ENCODE results near the gene PHLPP1.
A peak's percentile ranks its signal among the peaks of the same experiment; 100 is the strongest.
"Not testable (repeated sequence)": the region's sequence is repeated elsewhere in the genome, so short reads cannot be mapped to it uniquely, and the experiment has no call there.

PHLPP1 gene

DNA sequence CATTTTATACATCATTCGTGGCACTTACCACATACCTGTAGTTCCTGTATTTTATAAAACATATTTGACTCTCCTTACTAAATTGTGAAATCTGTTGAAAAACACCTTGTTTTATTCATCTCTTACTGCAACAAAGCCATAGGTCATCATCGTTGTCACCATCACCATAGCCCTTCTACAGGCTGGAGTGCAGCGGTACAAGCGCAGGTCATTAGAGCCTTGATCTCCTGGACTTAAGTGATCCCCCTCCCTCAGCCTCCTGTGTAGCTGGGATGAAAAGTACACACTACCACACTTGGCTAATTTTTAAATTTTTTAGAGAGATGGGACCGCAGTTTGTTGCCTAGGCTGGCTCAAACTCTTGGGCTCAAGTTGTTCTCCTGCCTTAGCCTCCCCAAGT, 184.2 kb downstream of the PHLPP1 start:
- no peak for DNase-seq

DNA sequence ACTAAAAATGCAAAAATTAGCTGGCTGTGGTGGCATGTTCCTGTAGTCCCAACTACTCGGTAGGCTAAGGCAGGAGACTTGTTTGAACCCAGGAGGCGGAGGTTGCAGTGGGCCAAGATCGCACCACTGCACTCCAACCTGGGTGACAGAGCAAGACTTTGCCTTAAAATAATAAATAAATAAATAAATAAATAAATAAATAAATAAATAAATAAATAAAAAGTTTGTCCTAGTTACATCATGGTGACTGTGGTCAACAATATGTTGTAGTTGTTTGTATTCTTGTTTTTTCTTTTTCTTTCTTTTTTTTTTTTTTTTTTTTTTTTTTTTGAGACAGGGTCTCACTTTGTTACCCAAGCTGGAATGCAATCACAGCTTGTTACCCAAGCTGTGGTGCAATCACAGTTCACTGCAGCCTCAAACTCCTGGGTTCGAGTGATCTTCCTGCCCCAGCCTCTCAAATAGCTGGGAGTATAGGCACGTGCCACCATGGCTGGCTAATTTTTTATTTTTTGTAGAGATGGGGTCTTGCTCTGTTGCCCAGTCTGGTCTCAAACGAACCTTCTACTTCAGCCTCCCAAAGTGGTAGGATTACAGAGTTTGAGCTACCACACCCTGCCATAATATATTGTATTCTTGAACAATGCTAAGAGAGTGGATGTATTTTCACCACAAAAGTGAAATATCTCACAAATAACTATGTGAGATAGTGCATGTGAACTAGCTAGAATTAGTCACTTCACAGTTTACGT, 185.0 kb downstream of the PHLPP1 start:
- no peak for DNase-seq

DNA sequence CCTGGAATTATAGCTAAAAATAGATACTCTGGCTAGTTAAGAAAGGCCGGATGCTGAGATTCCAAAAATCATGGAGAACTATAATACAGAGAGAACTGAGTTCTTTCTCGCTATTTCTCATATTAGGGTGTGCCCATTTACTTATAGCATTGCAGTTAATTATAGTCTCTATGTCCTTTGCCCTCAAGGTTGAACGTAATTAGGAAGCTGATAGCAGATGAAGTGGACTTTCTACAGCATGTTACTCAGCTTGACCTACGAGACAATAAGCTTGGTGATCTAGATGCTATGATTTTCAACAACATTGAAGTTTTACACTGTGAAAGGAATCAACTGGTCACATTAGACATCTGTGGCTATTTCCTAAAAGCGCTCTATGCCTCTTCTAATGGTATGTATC, 187.4 kb downstream of the PHLPP1 start:
- DNase-seq, result peak in 1 of 3 experiments; percentile 60

DNA sequence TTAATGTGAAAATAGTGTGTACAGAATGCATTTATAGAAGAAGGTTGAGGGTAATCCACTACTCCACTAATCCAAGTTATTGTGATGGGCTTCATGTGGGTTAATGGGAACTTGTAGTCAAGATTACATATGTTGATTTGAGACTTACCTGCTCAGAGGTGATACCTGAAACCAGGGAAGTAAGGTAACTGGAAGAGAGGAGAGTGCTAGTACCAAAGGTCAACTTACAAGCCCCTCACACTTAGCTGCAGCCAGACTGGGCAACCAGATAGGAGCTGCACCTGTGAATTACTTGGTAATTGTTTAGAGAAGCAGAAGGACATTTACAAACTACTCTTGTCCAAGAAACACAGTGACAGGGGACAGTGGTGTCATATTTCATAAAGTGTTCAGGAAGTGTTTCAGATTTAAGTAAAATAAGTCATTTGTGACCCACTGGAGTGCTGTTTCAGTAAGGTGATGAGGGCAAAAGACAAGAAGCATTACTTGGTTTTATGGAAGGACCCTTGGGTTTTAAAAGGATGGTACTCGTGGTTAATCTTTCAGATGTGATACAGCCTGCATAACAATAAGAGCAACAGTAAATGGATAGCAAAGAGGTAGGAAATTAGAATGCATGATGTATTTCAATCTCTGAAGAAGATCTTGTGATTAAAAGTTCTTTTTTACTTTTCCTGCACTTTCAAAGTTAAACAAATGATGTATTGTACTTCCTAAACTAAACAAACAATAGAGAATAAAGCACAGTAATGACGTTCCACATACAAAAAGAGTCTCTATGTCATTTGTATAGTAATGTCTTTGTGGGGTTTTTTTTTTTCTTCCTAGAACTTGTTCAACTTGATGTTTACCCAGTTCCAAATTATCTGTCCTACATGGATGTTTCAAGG, 189.3 kb downstream of the PHLPP1 start:
- peak in 2 of 3 experiments; percentile 18 to 35 for DNase-seq

DNA sequence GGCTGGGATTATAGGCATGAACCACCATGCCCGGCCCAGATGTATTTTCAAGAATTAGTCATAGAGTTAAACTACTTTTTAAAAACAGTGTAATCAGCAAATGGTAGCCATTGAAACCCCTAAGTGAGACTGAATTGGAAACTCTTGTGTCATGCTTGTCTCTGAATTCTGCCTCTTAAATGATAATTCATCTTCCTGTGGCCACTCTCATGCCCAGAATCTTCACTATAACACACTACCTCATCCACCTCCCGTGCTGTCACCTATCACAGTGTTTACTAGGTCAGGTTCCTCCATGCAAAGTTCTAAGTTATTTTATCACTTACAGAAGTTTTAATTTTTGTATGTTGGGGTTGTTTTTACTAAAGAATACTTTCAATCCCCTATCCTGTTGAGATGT, 197.5 kb downstream of the PHLPP1 start:
- no peak for DNase-seq

DNA sequence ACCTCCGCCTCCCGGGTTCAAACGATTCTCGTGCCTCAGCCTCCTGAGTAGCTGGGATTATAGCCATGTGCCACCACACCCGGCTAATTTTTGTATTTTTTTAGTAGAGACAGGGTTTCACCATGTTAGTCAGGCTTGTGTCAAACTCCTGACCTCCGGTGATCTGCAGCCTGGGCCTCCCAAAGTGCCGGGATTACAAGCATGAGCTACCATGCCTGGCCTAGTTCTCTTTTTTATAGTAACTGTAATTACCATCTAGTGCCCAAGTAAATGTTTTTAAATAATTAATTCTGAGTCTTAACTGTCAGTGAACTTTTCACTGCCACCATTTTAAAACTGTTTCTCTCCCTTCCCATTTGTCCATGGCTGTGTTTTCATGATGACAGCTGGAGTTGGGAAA, 198.5 kb downstream of the PHLPP1 start:
- not testable (repeated sequence) for DNase-seq

DNA sequence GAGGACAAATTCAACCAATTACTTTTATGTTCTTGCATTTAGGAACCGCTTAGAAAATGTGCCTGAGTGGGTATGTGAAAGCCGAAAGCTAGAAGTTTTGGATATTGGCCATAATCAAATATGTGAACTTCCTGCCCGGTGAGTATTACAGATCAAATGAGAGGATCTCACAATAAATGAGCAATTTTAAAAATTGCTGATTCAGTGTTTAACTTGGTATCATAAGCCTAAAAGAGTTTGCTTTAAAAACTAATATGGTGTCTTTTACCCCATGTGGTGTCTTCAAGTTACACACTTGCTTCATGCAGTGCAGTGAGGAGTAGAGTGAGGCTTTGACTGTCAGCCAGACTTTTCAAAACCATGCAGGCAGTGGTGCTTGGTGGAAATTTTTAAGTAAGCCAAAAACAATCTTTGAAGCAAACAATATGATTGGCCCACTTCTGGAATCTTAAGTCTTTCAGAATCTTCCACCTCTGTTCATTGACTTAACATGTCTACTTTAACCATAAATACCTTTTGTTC, 199.6 kb downstream of the PHLPP1 start:
- DNase-seq, result no peak

DNA sequence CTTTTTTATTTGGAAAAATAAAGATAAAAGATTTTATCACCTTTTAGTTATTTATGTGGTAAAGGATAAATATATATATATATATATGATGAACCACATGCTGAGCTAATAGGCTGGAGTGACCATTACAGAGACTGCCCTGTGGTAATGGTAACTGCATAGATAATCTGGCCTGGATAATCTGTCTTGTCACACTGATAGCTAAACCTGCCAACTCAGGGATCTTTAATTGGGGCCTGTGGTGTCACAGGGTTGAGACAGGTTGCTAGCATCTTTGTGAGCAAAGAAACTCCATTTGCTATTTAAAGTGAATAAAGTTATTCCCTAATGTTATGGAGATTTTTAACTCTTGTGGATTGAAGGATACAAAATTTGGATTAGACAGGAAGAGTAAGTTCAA, 203.0 kb downstream of the PHLPP1 start:
- peak in 1 of 3 experiments; percentile 29 for DNase-seq

DNA sequence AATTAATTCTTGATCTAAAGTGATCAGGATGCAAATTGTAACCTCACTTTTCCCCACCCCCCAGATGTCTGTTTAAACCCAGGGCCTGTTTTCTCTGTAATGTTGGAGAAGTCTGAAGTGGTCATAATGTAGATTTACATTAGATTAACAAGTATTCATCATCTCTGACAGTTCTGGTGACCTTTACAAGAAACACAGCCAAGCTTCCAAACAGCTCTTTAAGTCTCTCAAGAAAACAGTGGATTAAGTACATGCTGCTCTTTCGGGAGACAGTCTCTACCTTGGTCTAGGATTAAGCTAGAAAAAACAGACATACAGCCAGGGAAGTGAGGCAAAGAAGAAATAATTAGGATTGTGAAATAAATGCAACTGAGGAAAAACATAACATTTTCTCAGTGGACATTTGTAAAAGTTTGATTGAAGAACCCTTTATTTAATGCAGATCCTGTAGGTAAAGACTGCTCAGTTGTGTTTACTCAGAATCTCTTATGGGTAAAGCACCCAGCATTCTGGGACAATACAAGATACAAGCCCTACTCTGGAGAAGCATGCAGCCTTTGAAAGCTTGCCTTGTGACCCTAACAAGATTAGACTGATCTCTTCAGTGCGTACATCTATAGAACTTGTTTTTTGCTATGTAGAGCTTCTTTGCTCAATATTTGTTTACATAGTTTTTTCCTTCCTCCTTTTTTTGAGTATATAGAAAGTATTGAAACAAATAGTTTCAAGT, 203.9 kb downstream of the PHLPP1 start:
- peak in 1 of 3 experiments; percentile 32 for DNase-seq

DNA sequence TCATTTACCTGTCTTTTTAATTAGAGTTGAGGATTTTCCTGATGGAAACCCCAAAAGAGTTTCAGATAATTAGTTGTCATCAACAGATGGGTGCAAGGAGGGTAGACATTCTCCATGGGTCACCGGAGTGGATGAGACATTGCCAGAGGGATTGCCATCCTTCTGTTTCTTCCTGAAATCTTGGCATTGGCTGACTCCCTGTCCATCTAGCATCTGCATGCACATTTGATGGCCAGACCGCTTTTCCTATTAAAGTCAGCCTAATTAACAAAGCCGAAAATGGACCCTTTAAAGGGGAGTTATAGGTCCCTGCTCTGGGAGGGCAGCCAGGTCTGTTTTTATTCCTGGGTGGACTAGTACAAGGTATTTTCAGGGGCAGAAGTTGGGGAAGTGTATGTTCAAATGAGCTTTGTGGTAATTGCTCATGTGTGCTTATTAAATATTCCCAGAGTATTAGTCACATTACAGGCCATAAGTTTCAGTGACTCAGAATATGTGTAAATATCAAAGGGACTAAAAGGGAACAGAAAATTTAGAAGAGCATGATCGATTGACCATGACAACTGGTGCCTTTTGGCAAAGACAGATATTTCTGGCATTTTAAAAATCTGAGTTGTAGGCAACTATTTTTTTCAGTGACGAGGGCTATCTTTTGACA, 209.8 kb downstream of the PHLPP1 start:
- no peak for DNase-seq

DNA sequence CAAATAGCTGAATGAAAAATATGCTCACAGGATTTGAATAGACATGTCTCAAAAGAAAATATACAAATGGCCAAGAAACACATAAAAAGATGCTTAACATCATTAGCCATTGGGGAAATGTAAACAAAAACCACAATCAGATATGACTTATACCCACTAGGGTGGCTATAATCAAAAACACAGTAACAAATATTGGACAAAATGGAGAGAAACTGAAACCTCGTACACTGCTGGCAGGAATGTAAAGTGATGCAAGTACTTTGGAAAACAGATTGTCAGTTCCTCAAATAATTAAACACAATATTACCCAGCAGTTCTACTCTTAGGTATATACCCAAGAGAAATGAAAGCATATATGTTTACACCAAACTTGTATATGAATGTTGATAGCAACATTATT, 213.0 kb downstream of the PHLPP1 start:
- DNase-seq, result no peak

DNA sequence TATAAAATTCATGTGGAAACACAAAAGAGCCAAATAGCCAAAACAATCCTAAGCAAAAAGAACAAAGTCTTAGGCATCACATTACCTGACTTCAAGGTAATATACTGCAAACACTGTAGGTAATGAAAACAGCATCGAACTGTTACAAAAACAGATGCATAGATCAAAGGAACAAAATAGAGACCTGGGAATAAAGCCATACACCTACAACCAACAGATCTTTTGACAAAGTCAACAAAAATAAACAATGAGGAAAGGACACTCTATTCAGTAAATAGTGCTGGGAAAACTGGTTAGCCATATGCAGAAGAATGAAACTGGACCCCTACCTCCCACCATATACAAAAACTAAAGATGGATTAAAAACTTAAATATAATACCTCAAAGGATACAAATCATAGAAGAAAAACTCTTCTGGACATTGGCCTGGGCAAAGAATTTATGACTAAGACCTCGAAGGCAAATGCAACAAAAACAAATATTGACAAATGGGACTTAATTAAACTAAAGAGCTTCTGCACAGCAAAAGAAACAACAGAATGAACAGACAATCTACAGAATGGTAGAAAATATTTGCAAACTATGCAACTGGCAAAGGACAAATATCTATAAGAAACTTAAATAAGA, 218.0 kb downstream of the PHLPP1 start:
- no peak for DNase-seq

DNA sequence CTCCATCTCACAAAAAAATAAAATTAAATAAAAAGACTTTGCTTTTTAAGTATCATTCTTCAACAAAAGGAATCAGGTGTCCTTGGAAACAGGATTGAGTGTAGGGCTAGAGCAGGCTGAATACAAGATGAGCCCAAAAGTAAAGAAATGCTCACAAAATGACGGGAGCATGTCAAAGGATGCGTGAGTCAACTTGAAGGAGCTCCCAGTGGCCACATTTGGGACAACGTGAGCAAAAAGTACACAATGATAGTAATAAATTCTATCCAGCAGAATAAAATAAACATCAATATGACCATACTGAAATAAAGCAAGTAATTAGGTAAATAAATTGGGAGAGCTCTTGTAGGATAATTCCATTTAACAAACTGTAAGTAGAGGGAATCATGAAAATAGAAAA, 220.7 kb downstream of the PHLPP1 start:
- DNase-seq, result no peak

DNA sequence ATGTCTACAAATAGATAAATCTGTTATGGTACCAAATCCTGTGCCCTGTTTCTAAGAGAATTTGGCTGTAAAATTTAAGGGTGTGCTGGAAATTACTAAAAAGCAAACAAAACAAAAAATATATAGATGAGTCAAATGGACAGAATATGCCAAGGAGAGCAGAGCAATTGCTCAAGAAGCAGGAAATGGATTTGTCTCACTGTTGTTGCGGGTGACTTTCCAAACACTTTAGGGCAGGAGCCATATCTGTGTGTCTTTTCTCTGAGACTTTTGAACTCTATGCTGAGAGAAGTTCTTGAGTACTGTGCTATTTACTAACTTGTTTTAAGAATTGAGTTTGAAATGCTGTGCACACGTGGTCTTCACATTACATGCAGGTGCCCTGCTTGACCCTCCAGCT, 221.7 kb downstream of the PHLPP1 start:
- DNase-seq, result no peak

DNA sequence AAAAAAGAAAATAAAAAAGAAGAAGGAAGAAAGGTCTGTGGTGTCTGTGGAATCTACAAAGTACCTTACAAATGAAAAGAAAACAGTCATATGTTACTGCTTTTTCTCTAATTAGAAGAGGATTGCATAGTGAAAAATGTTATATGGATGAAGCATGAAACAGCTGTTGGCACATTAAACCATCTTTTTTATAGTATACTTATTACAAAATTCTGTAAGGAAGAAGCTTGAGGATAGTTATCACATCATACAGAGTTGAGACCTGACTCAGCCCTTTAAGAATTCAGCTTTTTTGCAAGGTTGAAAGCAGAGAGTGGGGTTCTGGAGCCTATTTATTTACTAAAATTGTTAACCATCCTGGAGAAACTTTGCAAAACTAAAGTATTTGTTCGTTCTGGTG, 222.7 kb downstream of the PHLPP1 start:
- DNase-seq, result no peak

DNA sequence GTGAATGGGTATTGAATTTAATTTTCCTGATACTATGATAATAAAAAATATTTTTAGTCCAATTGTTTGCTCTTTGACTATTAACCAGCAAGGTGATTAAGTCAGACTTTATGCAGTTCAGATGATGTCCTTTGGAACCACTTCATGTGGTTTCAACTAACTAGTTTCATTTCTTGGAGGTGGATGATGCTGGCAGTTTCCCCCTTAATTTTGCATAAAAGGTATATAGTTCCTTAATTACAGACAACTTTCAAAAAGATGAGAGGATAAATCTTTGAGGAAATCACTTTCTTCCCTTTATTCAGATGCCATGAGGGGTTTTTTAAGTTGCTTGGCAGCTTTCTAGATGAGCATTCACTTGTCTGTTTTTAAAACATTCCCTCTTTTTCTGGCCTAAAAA, 223.1 kb downstream of the PHLPP1 start:
- DNase-seq, result no peak

DNA sequence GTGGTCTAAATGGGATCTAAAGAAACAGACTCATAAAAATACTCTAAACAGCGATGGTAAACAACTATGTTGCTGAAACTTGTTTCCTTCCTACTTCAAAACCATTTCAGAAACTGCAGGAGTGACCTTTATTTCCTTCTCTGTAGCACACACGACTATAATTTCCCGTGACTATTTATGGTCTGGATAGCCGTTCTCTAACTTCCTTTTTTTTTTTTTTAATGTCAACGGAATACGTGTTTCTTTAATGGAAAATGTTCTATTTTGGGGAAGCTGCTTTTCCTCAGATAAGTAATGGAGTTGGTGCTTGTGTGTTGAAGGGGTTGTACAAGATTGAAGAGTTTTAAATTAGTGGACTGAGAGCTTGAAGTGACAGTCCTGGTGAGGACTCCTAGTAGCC, 224.1 kb downstream of the PHLPP1 start:
- no peak for DNase-seq

DNA sequence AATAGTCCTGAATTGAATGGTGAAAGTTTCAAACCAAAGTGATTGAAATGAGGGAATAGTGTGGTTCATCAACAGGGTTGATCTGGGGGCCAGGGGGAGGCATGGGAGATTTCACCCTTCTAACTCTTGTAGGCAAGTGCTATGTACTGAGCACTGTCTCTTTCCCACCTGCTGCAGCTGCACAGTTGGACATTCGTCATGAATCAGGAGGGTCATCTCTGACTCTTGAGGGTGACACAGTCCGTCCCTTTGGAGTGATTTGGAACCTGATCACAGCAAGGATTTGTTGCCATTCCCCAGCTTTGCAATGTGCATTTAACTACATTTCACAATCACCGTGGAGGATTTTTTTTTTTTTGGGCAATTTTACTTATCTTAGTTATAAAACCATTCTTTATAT, 224.6 kb downstream of the PHLPP1 start:
- DNase-seq, result no peak

DNA sequence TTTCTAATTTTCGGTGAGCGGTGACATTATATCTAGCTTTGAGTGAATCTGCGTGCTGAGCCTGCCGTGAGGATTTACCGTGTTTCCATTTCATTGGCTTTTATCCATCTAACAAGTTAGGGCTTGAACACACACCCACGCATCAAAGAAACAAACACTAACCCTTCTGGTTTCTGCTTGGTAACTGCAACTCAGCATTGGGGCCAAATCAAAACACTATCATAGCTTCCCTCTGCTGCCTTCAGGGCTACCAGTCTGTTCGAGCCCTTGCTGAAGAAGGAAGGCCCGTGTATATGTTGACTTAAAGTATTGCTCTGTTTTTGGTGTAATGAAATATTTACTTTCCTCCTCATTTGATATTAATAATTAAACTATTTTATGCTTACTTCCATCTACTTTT, 227.2 kb downstream of the PHLPP1 start:
- DNase-seq, result no peak

DNA sequence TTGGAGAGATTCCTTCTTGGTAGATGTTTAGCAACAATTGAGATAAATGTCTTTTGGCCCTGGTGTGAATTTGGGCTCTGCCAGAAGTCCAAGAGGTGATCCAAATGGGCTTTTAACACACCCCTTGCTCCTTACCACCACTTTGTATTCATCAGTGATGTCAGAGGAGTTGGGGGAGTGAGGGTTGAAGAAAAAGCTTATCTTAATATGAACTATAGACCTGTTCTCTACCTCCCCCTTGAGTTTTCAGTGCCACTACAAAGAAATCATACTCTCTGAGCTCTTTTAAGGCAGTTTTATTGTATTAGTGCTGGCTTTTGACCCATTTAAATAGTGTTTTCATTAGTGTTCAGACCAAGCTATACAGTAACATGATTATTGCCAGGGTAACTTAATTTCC, 229.1 kb downstream of the PHLPP1 start:
- no peak for DNase-seq

DNA sequence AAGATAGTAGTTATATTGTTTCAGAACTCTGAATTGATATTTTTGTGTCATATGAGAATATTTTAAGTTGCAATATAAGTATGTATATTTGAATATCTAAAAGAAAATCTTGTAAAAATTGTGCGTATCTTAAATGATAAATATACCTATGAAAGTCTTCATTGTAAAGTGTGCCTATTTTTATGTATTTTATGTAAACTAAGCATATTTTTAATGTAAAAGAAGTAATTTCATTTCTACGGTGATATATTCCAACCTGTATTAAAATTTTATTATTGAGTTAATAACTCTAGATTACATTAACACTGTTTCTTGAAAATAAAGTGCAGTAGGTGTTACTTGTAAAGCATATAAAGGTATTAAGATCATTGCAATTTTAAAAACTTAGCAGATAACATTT, 233.4 kb downstream of the PHLPP1 start:
- no peak for DNase-seq

DNA sequence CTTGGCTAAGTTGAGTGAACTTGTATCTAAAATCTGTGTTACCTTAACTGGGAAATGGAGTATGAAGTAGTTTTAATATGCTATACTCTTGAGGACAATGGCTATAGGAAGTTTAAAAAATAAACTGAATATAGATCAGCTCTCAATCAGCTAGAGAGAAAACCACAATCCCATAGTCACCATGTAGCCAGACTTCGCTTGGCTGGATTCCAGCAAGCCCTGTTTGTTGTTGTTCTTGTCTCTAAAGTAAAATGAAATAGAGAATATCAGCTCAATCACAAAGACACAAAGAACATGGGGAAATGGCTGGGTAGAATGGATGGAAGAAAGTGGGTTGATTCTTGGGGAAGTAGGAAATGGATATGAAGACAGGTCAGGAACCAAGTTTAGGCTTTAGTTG, 234.9 kb downstream of the PHLPP1 start:
- no peak for DNase-seq

All from NCI-H1417 (cell line).